Fibroblast of lung (primary cell): Measurements from ENCODE around the gene ANKRD40CL. TPM values are rescaled to one million over a fixed set of nuclear protein-coding genes. Genes with fewer than 3 reads are reported as not detected.

ENCODE experiments used
- DNase-seq, 2 donors: peaks; one replicate each; pipeline versions ENCODE4 v3.0.0 to v3.0.0-alpha.2; 2010; ENCODE audit warnings: low read depth in 2 of 2
- H2AFZ ChIP-seq: 2 replicates; pipeline ENCODE4 v1.5.1; 2012; ENCODE audit warnings: low read length, control low read depth, inconsistent platforms
- H3K27ac ChIP-seq: 2 replicates; pipeline ENCODE4 v1.5.1; 2011; ENCODE audit warnings: low read length, control low read depth; ENCODE audit not compliant: insufficient read depth
- H3K27me3 ChIP-seq: 2 replicates; pipeline ENCODE4 v1.5.1; 2011; ENCODE audit warnings: mild to moderate bottlenecking, low read length; ENCODE audit not compliant: control insufficient read depth, insufficient read depth
- H3K36me3 ChIP-seq: 2 replicates; pipeline ENCODE4 v1.5.1; 2011; ENCODE audit warnings: low read length; ENCODE audit not compliant: control insufficient read depth, insufficient read depth
- H3K4me1 ChIP-seq: 2 replicates; pipeline ENCODE4 v1.5.1; 2011; ENCODE audit warnings: low read length; ENCODE audit not compliant: control insufficient read depth, insufficient read depth; ENCODE audit errors: extremely low read depth
- H3K4me2 ChIP-seq: 2 replicates; pipeline ENCODE4 v1.5.1; 2011; ENCODE audit warnings: low read length, control low read depth; ENCODE audit not compliant: insufficient read depth; ENCODE audit errors: extremely low read depth
- H3K4me3 ChIP-seq, 4 experiments: fragments of 200-600 bp in 1 of 4; sonication (generic) in 1 of 4; replicated peaks in 1 of 4; 2 replicates each; pipeline ENCODE4 v1.5.1; 2011 to 2016; ENCODE audit warnings: low read length in 4 of 4, low read depth in 3 of 4, mild to moderate bottlenecking in 3 of 4, control low read depth in 2 of 4, inconsistent platforms in 1 of 4, mixed read lengths in 1 of 4; ENCODE audit not compliant: insufficient read depth in 1 of 4; ENCODE audit errors: control extremely low read depth in 1 of 4
- H3K79me2 ChIP-seq: 2 replicates; pipeline ENCODE4 v1.5.1; 2012; ENCODE audit warnings: mild to moderate bottlenecking, low read length, inconsistent platforms; ENCODE audit not compliant: control insufficient read depth, insufficient read depth
- H3K9ac ChIP-seq: 2 replicates; pipeline ENCODE4 v1.5.1; 2011; ENCODE audit warnings: mild to moderate bottlenecking, low read length, control low read depth; ENCODE audit not compliant: insufficient read depth
- H3K9me3 ChIP-seq: 2 replicates; pipeline ENCODE4 v1.5.1; 2012; ENCODE audit warnings: low read depth, low read length; ENCODE audit not compliant: control insufficient read depth, insufficient read depth
- H4K20me1 ChIP-seq: 2 replicates; pipeline ENCODE4 v1.5.1; 2011; ENCODE audit warnings: low read length; ENCODE audit not compliant: control insufficient read depth, insufficient read depth; ENCODE audit errors: extremely low read depth
- CTCF ChIP-seq, 2 donors: IDR thresholded peaks in 1 of 2; conservative IDR thresholded peaks in 1 of 2; 1 replicate in 1 of 2; 2 replicates in 1 of 2; pipeline ENCODE4 v1.5.1; 2011 to 2012; ENCODE audit warnings: low read length in 2 of 2, control low read depth in 1 of 2, inconsistent platforms in 1 of 2, low read depth in 1 of 2, mild to moderate bottlenecking in 1 of 2
- EZH2 ChIP-seq: IDR thresholded peaks from 2 replicates; pipeline ENCODE4 v1.5.1; 2012; ENCODE audit warnings: low read length, control low read depth, mild to moderate bottlenecking; ENCODE audit errors: missing control alignments
- polyA plus RNA-seq, 2 donors: library from polyadenylated mRNA; depleted of rRNA in 1 of 2; stranded (reverse) in 1 of 2; unstranded in 1 of 2; fragments of >200 nt; gene quantifications; 2 replicates each; pipeline ENCODE4 v1.2.1, GENCODE V29; 2011 to 2012; ENCODE audit warnings: missing spikeins in 1 of 2
- total RNA-seq: library from RNA; depleted of rRNA; stranded (reverse); fragments of >200 nt; gene quantifications from 2 replicates; pipeline ENCODE4 v1.2.1, GENCODE V29; 2014

ANKRD40CL gene
- total and polyA plus RNA-seq, 2 donors (not counting 1 experiment from before 2014, with no cell fraction given), result not detected

GRCh38 chr17:50798424-50799288, 31.3 kb upstream of the ANKRD40CL start:
- Histone ChIP-seq H3K4me2 (no peak overlapping the region), H4K20me1 (no peaks in the 10 kb centered on the region), H3K9ac (no peak overlapping the region), H3K27ac (no peak overlapping the region), H3K4me1 (no peaks in the 10 kb centered on the region), H3K79me2 (no peaks in the 10 kb centered on the region), H3K9me3 (no peaks in the 10 kb centered on the region), H3K27me3 (no peaks in the 10 kb centered on the region), H2AFZ (no peak overlapping the region), H3K4me3 (no peak overlapping the region), H3K36me3 (no peaks in the 10 kb centered on the region)
- TF ChIP-seq EZH2, result no peak
- no peak for TF ChIP-seq CTCF (conservative IDR thresholded peaks at IDR 0.05 in 1 of 2, IDR thresholded peaks at IDR 0.05 in 1 of 2; ENCODE audit: low read depth in 1 of 2, low read length in 2 of 2)
- DNase-seq, result no peak

- H3K4me2 ChIP-seq, result no peak overlapping the region
- H3K4me3 ChIP-seq, result no peak overlapping the region
- no peaks in the 10 kb centered on the region for H3K27me3 ChIP-seq
- H3K4me1 ChIP-seq, result no peaks in the 10 kb centered on the region
- H3K36me3 ChIP-seq, result no peaks in the 10 kb centered on the region
- TF ChIP-seq EZH2 (no peak), CTCF (conservative IDR thresholded peaks at IDR 0.05 in 1 of 2, IDR thresholded peaks at IDR 0.05 in 1 of 2; ENCODE audit: low read depth in 1 of 2, low read length in 2 of 2) (no peak)
- no peaks in the 10 kb centered on the region for H3K9me3 ChIP-seq
- no peak overlapping the region for H3K9ac ChIP-seq
- no peak overlapping the region for H2AFZ ChIP-seq
- H4K20me1 ChIP-seq, result no peaks in the 10 kb centered on the region
- no peaks in the 10 kb centered on the region for H3K79me2 ChIP-seq
- no peak overlapping the region for H3K27ac ChIP-seq
- no peak for DNase-seq
Observed at GRCh38 chr17:50797135-50797810, 30.0 kb upstream of the ANKRD40CL start.

GRCh38 chr17:50794361-50794760, 27.0 kb upstream of the ANKRD40CL start:
- Histone ChIP-seq H2AFZ (no peak overlapping the region), H3K27ac (no peak overlapping the region), H3K4me2 (no peak overlapping the region), H3K9me3 (no peaks in the 10 kb centered on the region), H3K9ac (no peak overlapping the region), H4K20me1 (no peaks in the 10 kb centered on the region), H3K4me1 (no peaks in the 10 kb centered on the region), H3K27me3 (peaks cover 3% of the 10 kb centered on the region), H3K36me3 (no peaks in the 10 kb centered on the region), H3K4me3 (no peak overlapping the region), H3K79me2 (no peaks in the 10 kb centered on the region)
- no peak for DNase-seq
- TF ChIP-seq CTCF (conservative IDR thresholded peaks at IDR 0.05 in 1 of 2, IDR thresholded peaks at IDR 0.05 in 1 of 2; ENCODE audit: low read depth in 1 of 2, low read length in 2 of 2) (no peak), EZH2 (no peak)
